Erythroblast (primary cell): ENCODE data around the gene PXYLP1.

Experiments used
- GATA1 ChIP-seq: IDR thresholded peaks from 2 replicates; pipeline ENCODE4 v1.6.1; 2011; ENCODE audit warnings: low read depth, mild to moderate bottlenecking, control low read depth, low read length, moderate library complexity
- POLR2A ChIP-seq: IDR thresholded peaks from 2 replicates; pipeline ENCODE4 v1.6.1; 2011; ENCODE audit warnings: mild to moderate bottlenecking, low read length

DNA sequence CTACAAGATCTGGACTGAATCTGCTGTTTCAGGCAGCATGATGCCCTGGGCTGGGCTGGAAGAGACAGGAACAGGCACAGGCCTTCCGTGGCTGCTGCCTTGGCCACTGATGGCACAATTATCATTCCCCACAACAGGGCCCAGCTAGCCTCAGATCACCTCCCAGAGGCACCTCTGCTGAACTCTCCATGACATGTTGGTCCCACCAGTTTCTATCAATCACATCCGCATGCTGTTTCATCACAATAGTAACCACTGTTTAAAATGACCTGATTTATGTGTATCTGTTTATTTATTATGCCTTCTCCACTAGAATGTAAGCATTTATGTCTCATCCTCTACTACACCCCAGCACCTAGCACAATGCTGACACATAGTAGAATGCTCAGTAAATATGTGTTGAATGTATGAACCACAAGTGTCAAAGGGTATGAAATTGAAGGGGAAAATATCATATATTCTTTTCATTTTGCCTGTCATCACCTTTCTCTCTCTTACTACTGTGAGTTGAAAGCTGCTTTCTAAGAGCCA is 104.0 kb downstream of the PXYLP1 start:
- TF ChIP-seq POLR2A (no peak), GATA1 (no peak)
